Left hindlimb (tissue), 1 donor: ENCODE measurements around the gene BIRC3.
"Not testable (repeated sequence)": the region's sequence is repeated elsewhere in the genome, so short reads cannot be mapped to it uniquely, and the experiment has no call there.

ENCODE experiments used
- DNase-seq: peaks from one replicate; pipeline ENCODE4 v3.0.0-alpha.2; 2018

BIRC3 gene

DNA sequence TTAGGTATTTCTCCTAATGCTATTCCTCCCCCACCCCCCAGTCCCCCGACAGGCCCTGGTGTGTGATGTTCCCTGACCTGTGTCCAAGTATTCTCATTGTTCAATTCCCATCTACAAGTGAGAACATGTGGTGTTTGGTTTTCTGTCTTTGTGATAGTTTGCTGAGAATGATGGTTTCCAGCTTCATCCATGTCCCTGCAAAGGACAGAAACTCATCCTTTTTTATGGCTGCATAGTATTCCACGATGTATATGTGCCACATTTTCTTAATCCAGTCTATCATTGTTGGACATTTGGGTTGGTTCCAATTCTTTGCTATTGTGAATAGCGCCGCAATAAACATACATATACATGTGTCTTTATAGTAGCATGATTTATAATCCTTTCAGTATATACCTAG lies 20.5 kb upstream of the BIRC3 start:
- DNase-seq, result not testable (repeated sequence)

DNA sequence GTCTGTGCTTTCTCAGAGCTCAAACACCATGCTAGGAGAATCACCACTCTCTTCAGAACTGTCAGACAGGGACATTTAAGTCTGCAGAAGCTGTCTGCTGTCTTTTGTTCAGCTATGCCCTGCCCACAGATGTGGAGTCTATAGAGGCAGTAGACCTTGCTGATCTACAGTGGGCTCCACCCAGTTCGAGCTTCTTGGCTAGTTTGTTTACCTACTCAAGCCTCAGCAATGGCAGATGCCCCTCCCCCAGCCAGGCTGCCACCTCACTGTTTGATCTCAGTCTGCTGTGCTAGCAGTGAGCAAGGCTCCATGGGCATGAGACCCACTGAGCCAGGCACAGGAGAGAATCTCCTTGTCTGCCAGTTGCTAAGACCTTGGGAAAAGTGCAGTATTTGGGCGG lies 16.4 kb upstream of the BIRC3 start:
- not testable (repeated sequence) for DNase-seq

DNA sequence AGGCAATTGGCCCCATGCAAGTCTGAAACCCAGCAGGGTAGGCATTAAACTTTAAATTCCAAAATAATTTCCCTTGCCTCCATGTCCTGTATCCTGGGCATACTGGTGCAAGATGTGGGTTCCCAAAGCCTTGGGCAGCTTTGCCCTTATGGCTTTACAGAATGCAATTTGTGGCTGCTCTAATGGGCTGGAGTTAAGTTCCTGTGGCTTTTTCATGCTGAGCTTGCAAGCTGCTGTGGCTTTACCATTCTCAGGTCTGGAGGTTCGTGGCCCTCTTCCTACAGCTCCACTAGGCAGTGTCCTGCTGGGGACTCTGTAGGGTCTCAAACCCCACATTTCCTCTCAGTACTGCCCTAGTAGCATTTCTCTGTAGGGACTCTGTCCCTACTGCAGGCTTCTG lies 15.0 kb upstream of the BIRC3 start:
- no peak for DNase-seq

DNA sequence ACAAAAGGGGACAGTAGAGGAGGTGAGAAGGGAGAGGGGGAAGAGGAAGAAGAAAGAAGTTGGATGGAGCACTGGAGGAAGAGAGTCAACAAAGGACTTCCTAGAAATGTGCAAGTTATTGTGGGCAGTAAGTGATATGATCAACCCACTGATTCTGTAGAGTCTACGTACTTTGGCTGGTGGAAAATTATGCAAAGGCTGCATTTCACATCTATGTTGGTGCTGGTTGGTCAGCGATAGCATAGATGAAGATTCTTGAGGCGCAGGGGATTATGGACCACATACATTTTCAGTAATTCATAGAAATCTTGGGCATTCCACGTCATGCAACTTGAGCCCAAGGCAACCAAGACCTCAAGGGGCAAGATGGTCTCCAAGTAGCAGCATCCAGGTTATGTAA lies 12.6 kb upstream of the BIRC3 start:
- no peak for DNase-seq

DNA sequence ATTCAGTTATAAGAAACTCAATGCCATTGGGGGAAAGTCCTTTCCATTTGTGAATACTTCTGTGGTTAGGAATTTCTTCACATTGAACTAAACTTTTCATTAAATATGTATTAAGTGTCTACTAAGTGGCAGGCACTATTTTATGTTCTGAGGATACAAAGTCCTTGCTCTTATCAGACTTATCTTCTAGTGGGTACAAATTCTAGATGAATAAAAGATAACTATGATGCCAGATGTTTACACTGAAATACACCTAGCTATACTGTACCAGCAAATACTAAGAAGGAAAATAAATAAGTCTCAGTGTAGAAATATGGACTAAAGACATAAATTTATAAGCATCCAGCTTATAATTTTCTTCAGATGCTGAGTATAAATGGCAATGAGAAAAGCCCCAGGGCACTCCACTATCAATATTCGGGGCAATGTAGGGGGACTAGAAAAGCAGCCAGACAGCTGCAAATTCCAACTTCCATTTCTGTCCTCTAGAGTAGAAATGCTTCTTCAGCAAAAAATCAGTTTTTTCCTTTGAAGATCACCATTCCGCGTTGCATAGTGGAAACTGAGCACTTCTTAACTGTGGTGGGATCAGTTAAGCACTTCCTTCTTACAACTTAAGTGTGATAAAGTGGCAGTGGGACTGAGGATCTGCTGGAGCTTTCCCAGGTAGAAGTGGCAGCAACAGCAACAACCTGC lies 11.8 kb upstream of the BIRC3 start:
- DNase-seq, result no peak

DNA sequence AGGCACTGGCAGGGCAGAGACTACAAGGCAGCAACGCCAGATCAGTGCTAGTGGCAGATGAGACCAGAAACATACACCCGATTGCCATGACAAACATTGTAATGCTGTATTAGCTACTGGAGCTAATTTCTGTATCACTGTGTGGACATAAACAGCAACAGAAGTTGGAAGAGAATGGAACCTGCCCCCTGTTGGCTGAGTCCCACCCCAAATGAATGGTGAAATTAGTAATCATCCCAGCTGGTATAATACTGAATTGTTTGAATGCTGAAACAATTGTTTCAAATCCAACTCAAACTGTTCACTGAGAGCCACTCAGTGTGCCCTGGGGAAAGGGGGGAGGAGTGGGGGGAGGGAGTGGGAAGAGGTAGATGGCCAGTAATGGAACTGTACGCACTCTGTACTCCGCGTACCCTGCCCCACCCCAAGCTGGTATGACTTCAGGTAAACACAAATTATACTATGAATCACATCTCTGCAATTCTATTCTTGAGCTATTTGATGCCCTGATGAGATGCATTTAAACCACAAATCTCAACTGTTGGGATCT lies 11.2 kb upstream of the BIRC3 start:
- no peak for DNase-seq

DNA sequence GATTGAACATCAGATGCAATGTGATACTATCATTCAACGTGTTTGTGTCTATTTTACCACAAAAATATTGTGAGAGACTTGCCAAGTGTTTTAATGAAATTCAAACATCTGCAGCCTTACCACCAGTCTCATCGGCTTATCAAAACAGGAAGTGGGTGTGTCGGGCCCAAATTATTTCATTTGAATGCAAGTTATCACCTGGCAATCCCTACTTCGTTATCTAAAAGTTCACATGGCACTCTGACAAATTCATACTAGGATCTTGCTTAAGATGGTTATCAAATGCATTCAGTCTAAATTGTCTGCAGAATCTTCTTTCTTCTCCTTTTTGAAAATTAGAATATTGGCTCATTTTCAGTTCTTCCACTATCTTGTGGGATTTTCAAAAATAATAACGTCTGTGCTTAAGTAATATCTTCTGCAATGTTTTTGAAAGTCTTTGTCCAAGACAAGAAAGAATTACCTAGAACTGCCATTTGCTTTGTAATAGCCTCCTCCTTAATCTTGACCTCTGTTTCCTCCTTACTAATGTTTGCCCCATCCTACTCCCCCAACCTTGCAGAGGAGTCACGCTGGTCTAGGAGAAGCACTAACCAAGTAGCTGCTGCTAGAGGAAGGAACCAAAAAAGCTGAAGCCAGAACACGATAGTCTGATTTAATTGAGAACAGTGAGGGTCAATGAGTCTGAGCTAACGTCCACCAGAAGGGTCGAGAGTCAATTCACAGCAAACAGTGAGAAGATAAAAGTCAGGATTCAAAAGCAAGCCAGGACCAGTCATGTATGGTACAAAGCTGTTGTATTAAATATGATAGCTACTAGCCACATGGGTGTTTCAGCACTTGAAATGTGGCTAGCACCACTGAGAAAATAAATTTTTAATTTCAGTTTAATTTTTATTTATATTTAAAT lies 10.2 kb upstream of the BIRC3 start:
- no peak for DNase-seq

DNA sequence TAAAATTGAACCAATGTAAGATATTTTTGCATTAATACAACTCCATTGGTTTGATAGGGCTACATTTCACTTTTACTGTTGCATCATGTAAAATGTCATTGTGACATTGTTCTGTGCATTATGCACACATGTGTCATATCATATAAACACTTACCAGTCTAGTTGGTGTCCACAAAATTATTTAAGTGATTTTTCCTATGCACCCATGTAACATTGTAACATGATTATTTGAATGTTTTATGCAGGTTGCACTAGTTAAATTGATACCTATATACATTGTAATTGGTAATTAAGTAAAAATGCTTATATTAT lies 9.6 kb upstream of the BIRC3 start:
- DNase-seq, result no peak

DNA sequence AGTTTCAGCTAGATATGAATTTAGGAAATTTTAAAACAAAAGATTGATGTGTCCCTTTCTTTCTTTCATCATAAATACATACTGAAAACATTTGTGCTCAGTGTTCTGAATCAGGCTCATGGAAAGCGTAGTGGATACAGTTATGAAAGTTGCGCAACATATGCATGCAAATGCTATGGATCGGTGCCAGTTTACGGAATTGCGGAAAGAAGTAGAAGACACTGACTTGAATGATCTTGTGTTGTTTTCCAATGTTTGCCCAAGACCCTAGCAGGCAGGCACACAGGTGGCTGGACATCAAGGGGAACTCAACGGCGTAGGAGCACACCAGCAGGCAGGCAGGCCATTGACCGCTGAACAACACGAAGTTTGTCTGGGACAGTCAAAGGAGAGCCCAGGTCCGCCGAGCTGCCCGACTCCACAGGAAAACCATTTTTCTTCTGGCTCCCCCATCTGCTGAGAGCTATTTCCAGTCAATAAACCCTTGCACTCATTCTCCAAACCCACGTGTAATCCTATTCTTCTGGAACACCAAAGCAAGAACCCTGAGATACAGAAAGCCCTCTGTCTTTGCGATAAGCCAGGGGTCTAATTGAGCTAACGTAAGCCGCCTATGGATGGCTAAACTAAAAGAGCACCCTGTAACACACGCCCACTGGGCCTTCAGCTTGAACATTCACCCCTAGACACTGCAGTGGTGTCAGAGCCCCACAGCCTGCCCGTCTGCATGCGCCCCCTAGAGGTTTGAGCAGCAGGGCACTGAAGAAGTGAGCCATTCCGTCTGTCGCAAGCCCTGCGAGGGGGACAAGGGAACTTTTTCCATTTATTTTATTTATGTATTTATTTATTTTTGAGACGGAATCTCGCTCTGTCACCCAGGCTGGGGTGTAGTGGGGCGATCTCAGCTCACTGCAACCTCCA lies 7.4 kb upstream of the BIRC3 start:
- DNase-seq, result no peak

DNA sequence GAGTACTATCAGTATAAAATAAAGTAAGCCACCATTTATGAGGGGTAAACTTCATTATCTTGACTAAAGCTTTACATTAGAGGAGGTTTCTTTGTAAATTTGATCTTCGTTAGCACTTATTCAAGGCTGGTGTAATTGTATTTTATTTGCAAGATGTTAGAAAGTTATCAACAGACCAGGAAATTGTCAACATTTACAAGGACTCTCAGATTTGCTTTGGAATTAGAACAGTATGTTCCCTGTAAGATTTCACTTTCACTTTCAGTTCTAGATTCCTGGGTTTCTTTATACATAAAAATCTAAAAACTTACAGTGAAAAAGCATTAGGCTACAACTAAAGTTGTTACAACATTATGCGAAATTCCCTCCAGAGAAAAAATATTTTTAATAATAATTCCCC lies 4.6 kb upstream of the BIRC3 start:
- no peak for DNase-seq

DNA sequence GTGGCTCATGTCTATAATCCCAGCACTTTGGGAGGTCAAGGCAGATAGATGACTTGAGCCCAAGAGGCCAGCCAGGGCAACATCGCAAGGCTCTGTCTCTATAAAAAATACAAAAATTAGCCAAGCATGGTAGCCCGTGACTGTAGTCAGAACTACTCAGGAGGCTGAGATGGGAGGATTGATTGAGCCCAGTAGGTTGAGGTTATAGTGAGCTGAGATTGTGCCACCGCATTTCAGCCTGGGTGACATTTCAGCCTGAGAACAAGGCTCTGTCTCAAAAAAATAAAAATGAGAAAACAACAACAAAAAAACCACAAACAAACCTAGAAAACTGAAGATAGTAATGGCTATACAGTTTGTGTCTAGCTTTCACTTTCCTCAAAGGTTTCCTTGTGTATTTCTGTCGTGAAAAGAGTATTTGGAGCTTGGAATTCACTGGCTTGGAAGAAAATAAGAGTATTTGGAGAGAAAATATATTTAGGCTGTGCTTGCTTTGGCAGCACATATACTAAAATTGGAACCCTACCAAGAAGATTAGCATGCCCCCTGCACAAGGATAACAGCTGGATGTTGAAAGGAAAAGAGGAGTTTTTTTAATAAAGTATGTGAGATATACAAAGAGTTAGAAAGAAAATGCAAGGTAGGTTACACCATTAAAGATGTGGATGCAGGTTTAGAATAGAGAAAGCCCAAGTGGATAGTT lies 3.9 kb upstream of the BIRC3 start:
- no peak for DNase-seq

DNA sequence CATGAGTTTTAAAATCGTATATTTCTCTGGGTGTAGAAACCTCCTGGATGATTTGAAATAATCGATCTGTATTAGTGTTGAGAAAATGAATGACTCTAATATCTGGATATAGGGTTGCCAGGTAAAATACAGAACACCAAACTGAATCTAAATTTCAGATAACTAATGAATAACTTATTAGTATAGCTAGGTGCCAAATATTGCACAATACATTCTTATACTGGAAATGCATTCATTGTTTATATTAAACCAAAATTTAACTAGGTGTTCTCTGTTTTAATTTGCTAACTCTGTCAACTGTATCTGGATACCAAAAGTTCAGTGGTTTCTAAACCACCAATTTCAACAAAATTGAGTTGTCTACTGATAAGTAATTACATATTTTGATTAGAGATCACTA lies 2.5 kb upstream of the BIRC3 start:
- DNase-seq, result no peak

DNA sequence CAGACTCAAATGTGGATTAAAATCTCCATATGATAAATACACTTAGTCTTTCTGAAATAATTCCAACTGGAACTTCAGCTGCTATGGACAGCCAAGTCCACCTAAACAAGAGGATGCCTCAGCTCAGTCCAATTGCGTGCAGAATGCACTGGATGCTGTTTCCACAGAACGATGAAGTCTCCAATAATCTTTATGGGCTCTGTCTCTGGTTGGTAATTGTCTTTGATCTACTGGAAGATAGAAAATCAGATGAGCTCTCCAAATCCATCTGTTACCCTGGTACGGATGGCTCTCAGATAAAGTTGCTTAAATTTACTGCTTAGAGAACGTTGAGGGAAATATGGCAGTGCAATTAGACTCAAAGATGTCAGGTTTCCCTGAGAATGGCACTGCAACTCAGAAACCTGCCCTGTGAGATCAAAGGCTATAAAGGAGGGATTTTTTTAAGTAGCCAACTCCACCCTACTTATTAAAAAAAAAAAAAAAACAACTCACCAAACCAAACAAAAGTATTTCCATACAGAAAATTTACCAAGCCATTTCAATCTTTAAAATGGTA lies 859 bp upstream of the BIRC3 start:
- DNase-seq, result no peak

DNA sequence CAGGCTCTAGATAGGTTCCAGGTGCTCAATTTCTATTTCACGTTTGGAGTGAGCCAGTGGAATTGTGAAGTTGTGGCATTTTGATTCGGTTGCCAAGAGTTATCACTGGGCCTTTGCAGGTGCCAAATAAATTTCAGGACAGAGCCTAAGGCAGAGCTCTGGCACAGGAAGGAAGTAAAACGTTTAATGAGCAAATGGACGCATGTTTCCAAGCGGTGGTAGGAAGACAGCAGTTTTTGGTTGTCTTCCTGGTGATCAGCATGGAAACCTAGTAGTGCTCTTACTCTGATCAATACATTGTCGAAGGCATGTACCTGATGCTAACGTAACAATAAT lies 452 bp downstream of the BIRC3 start:
- no peak for DNase-seq

DNA sequence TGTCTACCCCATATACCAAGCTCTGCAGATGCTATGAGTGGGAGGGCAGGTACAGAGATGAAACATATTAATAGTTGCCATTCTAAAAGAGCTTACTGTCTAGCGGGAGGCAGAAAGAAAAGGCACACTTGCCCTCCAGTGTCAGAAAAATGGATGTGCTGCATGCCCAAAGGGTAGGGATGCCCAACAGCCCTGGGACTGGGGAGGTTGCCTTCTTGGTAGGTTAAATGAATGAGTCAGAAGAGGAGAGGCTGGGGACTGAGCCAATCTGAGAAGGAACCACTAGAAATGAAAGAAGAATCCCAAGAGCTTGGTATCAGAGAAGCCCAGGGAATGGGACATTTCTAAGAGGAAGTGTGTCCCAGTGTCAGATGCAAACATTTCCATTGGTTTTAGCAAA lies 1.2 kb downstream of the BIRC3 start:
- no peak for DNase-seq

DNA sequence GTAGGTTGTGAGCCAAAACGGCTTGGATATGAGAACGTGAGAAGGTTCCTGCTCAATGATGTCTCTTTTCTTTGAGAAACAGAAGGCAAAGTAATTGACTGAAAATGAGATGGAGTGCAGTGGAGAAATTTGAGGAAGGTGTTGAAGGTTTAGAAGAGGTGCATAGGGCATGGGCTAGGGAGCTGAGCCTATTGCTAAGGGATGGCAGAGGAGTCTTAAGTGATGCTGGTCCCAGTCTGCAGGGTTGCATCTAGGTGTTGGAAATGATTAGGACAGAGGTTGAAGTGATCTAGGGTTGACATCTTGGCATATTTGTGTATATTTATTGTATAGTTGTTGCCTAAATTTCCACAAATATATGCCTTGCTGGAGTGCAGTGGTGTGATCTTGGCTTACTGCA lies 2.3 kb downstream of the BIRC3 start:
- no peak for DNase-seq

DNA sequence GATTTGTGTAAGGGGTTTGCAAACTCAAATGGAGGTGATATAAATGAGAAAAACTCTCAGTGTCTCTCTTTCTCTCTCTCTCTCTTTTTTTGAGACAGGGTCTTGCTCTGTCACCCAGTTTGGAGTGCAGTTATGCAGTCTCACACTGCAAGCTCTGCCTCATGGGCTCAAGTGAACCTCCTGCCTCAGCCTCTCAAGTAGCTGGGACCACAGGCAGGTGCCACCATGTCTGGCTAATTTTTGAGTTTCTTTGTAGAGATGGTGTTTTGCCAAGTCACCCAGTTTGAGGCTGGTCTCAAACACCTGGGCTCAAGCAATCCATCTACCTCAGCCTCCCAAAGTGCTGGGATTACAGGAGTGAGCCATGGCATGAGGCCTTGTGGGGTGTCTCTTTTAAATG lies 2.9 kb downstream of the BIRC3 start:
- DNase-seq, result no peak

DNA sequence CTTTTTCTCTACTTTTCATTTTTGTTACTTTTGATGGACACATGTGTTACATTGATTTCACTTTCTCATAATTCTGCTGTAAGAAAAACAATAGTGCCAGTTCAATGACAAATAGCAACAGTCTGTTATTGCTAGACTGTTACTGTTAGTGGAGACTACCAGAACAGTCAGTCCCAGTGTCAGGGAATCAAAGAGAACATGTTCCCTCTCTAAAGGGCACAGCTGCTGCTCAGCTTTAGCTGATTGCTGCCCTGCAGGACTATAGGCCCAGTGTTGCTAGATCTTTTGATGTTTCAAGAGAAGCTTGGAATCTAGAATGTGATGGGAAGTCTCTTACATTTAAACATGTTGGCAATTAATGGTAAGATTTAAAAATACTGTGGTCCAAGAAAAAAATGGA lies 3.4 kb downstream of the BIRC3 start:
- DNase-seq, result no peak

DNA sequence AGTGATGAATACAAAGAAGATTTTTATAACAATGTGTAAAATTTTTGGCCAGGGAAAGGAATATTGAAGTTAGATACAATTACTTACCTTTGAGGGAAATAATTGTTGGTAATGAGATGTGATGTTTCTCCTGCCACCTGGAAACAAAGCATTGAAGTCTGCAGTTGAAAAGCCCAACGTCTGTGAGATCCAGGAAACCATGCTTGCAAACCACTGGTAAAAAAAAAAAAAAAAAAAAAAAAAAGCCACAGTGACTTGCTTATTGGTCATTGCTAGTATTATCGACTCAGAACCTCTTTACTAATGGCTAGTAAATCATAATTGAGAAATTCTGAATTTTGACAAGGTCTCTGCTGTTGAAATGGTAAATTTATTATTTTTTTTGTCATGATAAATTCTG lies 5.3 kb downstream of the BIRC3 start:
- DNase-seq, result no peak

DNA sequence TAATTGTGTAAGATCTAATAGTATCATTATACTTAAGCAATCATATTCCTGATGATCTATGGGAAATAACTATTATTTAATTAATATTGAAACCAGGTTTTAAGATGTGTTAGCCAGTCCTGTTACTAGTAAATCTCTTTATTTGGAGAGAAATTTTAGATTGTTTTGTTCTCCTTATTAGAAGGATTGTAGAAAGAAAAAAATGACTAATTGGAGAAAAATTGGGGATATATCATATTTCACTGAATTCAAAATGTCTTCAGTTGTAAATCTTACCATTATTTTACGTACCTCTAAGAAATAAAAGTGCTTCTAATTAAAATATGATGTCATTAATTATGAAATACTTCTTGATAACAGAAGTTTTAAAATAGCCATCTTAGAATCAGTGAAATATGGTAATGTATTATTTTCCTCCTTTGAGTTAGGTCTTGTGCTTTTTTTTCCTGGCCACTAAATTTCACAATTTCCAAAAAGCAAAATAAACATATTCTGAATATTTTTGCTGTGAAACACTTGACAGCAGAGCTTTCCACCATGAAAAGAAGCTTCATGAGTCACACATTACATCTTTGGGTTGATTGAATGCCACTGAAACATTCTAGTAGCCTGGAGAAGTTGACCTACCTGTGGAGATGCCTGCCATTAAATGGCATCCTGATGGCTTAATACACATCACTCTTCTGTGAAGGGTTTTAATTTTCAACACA lies 6.4 kb downstream of the BIRC3 start:
- no peak for DNase-seq

DNA sequence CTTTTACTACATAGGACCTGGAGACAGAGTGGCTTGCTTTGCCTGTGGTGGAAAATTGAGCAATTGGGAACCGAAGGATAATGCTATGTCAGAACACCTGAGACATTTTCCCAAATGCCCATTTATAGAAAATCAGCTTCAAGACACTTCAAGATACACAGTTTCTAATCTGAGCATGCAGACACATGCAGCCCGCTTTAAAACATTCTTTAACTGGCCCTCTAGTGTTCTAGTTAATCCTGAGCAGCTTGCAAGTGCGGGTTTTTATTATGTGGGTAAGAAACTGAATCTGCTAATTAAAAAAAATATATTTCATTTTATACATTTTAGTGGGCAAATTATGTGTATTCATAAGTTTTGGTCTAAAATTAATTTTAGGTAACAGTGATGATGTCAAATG lies 7.8 kb downstream of the BIRC3 start:
- DNase-seq, result no peak

DNA sequence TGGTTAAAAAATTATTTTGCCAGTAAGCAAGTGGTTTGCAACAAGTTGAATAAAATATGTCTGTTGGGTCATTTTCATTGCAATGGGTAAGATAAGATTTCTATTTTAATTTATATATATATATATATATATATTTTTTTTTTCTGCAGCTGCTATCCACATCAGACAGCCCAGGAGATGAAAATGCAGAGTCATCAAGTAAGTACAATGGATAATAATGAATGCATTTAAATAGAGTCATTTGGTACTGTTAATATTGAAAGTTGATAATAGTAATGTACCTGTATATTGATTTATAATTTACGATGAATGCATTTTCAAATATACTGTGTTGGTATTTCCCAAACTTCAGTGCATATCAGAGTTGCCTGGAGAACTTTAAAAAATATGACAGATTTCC lies 11.5 kb downstream of the BIRC3 start:
- DNase-seq, result no peak
